Cortex of kidney (tissue), 1 donor: ENCODE data around the gene LRP1B.

Source experiments
- DNase-seq: peaks from one replicate; lab custom pipeline; 2025; lab: John Stamatoyannopoulos, UW

LRP1B gene

DNA sequence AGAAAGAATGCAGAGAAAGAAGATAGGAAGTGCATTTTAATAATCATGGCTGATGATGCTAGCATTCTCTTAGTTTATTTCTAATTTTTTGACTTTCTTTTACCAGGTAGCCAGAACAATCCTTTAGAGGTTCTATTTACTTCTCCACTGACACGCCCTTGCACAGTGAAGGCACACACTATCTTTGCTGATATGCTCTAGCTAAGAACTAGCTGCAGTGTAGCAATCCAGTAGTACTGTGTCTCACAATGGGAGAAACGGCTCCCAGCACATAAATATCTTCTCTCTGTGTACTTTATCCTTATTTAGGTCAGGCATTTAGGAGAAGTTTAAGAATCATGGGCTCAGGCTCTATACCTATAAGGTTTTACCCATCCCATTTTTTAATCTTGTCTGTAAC, 1005.4 kb downstream of the LRP1B start:
- no peak for DNase-seq

DNA sequence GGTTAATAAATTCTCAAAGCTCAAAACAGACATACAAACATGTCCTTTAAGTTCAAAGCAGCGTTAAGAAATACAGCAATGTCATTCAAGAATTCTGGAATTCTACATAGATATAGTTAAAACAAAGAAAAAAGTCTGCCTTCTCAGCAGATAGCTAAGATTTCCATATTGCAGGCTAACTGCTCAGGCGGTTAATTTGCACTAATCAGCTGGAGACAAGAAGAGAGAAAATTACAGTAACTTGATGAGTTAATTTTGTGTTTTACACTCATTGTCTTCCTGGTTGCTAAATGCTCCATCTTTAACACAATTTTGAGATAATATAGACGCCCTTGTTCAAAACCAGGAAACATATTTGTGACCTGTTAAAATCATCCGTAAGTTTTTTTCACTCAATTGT, 1012.0 kb downstream of the LRP1B start:
- DNase-seq, result no peak

DNA sequence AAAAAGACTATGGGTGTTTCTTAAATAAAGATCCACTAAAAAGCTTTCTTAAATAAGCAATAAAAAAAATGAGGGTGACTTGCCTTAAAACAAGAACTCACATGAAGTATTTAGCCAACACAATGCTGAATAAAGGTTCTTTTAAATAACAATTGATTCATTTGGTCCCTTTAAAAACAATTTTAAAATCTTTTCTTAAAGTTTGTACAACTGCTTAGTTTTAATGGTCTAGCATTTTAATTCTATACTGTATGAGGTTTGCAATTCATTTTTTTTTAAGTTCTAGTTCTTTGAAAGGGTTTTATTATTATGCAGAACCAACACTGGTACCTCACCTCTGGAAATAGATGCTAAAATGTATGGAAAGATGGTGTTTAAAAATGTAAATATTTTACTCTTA, 1017.5 kb downstream of the LRP1B start:
- no peak for DNase-seq

DNA sequence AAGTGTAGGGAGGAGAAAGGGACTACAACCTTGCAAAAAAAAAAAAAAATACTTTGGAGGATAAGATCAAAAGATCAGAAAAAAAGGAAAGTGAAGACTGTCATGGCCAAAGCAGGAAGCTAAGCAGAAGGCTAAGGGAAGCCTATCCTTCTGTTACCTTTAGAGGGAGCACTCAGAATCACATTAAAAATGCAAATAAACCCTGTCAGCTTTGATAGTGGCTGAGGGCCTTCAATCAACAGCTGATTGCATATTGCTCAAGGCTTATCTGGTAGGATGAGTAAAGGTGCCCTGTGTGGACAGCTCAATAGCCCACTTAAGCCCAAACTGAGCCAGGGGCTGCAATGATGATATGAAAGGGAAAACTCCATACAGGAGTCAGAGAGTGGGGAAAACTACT, 1021.2 kb downstream of the LRP1B start:
- no peak for DNase-seq

DNA sequence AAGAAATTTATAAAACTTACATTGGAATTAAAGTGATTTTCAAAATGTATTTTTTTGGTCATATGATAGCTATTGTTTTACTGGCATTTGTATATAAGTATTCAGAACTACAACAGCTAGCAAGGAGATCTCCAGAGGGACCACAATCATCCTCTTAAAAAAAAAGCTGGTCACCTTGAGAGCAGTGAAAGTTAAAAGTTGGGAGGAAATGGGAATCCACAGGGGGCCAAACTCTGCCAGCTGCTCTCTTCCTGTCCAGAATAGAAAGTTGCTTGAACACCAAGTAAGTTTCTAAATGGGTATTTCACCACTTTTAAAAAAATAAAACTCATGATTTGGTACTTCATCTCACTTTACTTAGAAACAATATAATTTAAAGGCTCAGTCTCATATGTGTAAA, 1025.1 kb downstream of the LRP1B start:
- DNase-seq, result no peak

DNA sequence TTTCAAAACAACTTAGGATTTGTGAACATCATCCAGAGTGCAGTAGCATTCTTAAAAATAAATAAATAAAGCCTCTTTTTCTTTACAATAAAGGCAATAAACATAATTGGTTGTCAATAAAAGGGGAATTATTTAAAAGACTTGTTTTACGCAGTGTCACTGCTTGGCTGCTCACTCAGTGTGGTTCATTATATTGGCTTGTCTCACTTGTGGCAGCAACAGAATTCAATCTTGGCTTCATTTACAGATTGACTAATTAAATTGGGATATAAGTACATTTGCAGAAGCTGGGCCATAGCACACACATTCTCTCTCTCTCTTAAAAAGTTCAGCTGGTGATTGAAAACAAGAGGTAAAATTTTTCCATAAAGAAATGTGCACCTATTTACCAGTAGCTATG, 1027.6 kb downstream of the LRP1B start:
- no peak for DNase-seq

DNA sequence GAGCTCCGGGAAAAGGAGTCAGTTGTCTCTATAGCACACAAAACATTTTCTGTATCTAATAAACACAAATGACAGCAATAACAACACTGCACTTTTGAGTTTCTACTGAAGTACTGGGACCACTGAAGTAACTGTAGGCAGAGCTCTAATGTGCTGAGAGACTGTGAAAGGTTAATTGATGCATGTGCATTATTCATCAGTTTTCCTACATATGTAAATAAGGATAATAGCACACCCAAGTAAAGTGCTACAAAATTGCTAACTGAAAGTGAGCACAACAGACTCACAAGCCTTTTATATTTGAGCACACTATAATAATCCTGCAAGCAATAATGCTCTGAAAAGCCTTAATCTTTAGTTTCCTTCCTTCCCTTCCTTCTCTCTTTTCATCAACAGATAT, 1051.6 kb downstream of the LRP1B start:
- DNase-seq, result no peak

DNA sequence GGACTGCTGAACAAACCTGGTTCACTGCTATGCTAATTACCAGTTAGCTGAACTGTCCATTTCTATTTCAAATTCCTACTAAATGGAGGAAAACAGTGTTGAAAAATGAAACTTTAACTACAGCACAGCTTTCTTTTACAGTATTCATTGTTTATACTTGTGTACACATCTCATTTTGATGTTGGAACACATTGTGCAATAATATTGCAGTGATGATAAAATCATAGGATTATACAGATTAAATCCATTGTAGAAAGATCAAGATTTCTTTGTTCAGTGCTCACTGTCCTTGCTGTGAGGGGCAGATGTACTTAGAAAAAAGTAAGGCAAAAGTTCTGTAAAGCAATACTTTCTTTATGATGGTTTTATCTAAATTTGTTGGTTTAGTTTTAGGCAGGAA, 1055.1 kb downstream of the LRP1B start:
- DNase-seq, result no peak

DNA sequence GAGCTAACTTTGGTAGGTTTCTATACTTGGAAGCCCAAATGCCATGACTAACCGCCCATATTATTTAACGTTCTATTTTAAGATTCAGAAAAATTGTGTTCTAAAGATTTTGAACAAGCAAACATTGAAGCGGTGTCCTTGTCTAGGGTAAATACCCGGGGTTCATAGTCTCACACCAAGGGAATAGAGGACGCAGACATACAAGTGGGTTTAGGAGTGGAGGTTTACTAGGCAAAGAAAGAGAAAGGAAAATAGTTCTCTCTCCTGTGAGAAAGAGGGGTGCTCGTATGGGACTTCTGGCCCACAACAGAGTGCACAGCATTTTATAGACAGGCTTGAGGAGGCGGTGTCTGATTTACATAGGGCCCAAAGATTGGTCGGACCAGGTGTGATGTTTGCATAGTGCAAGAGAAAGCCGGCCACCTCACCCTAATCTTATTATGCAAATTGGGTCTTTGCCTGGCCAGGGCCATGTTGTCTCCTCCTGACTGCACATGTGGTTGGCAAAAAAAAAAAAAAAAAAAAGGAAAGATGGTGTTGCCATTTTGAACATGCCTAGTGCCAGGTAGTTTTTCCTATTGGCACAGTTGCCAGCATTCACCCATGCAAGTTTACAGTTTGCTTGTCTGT, 1062.6 kb downstream of the LRP1B start:
- no peak for DNase-seq

DNA sequence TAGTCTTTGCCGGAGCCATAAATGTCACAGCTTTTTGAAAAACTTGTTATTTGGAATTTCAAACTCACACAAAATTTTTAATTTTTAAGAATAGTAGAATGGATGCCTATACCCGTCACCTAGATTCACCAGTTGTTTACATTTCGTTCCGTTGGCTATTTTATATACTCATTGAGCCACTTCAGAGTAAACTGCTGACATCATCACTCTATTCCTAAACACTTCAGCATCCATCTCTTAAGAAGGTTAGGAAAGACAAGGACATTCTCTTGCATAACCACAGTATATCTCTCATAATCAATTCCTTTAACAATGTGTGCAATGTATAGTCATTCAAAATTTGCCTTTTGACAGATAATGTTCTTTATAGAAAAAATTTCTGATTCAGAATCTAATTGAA, 1065.8 kb downstream of the LRP1B start:
- DNase-seq, result no peak

DNA sequence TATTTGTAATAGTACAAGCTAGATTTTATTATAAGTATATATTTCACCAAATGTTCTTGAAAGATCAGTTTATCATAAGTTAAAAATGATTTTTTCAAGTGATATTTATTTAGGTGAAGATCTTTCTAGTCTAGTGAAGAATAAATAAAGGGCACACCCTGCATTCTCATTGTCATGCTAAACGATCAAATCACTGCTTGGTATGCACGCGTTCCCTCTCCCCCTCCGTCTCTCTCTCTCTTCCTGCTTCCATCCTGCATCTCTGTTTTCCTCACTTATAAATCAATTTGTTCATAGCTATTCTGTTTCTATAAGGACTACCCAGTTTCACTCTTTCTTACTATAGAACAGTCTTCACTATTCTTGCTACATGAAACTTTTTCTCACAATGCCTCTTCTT, 1067.4 kb downstream of the LRP1B start:
- DNase-seq, result no peak

DNA sequence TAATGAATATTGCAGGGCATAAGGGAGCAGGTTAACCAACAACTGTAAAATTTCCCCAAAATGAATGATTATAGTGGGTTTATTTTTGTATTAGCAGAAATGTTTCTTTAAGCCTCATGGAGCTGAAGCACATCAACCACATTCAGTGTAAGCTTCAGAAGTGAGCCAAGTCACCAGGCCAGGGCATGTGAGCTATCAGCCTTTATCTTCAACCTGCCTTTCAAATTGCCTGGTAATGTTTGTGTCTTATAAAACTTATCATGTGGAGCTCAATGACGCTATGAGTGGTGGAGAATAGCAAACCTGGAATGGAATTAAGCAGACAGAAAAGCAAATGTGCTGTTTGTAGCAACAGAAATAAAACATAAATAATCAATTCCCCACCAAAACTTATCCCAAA, 1068.4 kb downstream of the LRP1B start:
- no peak for DNase-seq

DNA sequence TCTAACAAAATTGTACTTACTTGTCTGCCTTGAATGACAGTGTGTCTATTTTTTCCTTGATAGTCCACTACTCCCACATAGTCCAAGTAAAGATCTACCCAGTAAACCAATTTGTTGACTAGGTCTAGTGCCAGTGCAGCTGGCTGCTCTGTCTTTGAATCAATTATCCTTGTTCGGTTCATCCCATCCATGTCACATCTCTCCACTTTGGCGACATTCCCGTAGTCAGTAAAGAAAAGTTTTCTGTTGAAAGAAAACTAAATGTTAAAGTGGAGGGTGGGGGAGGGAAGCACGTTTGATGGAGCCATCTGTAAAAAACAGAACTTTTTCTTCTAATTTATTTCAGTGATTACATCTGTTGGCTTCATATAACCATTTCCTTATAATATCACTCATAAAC, 1068.8 kb downstream of the LRP1B start:
- DNase-seq, result no peak

DNA sequence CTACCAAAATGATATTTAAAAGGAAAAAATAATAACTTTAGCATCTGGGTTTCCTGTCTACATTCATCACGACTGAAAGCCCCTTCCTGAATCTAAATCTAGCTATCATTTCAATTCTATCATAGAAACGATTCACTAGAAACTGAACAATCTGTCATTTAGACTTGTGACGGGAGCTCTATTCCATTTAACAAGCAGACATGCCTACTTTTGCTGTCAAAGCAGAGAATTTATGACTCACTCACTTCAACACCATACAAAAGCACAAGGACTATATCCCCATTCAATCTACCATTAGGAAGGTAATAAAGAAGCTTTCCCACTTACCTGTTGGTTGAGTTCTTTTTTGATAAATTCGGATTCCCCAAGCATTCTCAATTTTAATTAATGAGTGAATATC, 1072.3 kb downstream of the LRP1B start:
- no peak for DNase-seq

DNA sequence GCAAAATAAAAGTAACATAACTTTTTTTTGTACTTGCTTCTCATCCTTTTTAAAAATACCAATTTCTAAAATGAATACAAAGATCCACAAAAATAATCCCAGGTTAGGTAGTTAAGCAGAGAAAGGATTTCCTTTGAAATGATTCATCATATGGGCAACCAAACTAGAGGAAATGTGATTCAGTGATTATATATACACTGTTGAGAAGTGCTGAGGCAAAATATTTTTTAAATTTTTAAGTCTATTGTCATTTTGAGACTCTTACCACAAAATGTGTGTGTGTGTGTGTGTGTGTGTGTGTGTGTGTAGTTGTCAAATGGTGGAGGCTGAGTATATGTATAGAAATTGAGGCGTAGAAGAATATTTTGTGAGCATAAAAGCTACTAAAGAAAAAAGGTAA, 1075.3 kb downstream of the LRP1B start:
- DNase-seq, result no peak

DNA sequence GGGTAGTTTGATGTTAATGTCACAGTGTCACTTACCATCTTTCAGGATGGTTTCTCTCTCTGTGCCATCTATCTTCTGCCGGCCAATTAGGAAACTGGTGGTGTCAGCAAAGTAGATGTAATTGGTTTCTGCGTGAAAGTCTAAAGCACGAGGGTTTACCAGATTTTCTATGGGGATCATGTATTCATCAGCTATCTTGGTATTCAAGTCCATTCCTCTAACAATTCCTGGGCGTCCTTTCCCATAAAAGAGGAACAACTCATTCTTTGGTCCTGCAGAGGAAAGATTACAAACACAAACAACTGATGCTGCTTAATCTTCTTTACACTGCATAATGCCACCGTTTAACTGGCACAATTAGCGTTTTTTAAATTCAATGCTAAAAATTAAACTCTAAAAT, 1081.9 kb downstream of the LRP1B start:
- no peak for DNase-seq

DNA sequence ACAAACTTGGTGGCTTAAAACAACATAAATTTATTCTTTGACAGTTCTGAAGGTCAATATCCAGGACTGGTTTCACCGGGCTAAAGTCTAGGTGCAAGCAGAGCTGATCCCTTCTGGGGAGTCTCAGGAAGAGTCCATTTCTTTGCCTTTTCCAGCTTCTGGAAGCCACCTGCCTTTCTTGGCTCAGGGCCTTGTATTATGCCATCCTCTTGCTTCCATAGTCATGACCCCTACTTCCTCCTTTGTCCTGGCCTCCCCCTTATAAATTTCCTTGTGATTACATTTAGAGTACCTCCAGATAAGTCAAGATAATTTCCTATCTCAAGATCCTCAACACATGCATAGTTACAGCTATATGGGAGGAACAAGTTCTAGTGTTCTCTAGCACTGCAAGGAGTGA, 1089.5 kb downstream of the LRP1B start:
- no peak for DNase-seq

DNA sequence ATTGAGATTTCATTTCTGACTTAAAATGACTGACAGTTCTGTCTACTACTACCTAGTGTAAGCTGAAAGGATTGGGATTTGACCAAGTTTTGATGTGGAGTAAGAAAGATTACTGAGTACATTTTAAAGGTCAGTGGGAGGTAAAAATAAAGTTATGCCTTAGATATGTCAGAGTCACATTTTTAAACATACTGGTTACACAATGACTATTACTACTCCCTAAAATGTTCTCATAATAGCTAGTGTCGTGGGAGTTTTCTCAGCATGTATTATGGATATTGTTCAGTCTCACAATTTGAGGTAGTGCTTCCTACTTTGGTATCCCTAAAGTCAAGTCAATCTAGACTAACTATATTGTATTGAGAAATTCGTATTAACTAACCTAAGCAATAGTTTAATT, 1092.5 kb downstream of the LRP1B start:
- no peak for DNase-seq

DNA sequence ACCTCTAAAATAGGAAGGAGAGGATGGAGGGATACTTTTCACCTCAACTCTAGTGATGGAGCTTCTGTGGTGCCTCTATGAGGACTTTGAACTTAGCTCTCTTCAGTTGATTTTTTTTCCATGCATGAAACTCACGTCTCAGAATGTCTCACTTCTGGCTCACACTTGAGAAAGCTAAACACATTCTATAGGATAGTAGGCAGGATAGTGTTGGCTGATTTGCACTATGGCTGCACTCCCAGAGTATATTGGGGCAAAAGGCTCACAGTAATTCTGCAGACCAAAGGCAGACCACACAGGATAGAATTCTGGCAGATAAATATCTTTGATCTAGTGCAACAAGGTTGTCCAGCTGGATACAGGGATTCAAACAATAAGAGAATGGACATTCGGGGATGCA, 1093.5 kb downstream of the LRP1B start:
- DNase-seq, result no peak

DNA sequence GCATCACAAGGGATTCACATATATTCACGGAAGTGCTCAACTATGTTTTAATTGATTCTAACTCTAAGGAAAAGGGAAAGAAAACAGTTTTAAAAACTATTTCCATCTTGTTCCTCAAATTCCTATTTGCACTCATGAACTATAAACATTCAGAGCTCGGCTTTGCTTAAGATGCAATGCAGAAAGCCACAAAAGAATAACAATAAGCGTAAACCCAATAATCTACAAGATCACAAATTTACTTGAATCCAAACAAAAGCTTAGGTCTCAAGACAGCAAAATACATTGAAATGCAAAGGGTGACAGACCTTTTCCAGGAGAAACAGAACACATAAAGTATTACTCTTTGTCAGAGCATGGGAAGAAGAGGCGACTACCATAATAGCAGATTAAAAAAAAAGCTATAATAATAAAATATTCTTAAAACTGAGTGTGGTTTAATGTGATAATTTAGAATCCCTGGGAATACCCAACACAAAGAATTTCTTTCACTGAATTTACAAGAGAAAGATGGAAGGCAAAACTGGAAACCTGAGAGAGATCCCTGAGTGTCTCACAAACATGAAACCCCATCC, 1094.9 kb downstream of the LRP1B start:
- DNase-seq, result no peak

DNA sequence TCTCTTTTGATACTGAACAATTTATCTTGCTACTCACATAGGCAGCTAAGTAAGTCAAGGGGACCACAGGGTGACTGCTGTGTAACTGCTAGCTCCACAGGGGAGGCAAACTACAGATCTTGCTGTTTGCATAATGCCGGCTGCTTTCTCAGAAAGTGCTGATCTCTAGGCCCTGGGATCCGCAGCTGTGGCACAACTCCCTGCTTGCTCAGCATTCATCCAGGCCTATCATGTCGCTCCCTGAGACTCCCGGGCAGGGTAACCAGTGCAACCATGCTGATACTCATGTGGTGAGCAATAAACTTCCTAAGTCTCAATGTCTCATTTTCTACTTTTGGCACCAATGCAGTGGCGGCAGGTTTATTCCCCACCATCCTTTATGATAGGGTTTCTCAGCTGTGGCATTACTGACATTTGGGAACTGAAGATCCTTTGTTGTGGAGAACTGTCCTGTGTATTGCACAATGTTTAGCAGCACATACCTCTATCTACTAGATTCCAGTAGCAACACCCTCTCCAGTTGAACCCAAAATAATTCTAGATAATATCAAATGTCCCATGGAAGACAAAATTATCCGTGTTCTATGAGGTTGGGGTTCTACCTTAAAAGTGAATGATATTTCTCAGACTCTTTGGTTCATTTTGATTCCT, 1101.3 kb downstream of the LRP1B start:
- no peak for DNase-seq

DNA sequence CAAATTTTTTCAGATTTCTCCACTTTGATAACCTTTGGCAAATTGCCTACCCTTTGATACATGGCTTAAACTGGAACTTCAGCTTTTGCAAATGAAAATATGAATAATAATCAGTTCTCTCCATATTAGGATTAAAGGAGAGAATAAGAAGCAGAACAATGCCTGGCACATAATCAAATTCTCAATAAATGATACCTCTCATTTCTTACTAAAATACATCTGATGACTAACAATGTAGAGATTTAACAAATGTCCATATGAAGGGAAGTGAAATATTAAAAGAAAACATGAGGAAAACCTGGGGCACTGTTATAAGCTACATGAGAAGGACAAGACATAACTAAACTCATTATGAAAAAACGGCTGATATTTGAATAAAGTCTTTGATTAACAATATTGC, 1103.6 kb downstream of the LRP1B start:
- no peak for DNase-seq

DNA sequence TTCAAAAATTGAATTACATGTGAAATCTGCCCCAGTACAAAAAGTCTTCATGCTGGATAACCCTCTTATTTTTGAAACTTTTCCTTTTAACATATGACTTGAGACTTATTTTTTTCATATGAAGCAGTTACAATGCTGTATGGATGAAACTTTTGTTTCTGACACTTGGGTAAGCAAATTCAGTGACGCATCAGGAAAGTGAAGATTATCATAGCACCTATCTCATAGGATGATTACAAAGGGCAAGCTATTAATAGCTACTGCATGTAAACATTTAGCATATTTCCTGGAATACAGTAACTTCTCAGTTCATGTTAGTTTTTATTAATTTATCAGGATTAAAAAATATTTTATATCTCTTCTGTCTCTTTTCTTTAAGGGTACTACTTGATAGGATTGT, 1109.2 kb downstream of the LRP1B start:
- DNase-seq, result no peak

DNA sequence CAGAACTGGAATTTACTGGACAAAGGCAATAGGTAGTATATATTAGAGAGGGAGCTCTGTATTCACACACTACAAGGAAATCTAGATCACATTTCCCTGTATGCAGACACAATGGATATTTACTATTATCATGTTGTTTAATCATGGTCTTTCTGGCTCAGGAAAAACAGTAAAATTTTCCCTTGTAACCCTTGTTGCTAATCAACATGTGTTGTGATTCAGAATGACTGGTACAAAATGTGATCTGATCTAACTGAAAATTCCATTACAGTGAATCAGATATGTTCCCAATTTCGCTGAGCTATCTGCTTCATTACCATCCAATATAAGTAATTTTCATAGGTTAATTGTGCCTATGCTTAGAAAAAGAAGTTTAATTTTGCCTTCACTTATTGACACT, 1109.7 kb downstream of the LRP1B start:
- no peak for DNase-seq
